Tibial artery (tissue), 4 donors: ENCODE measurements around the gene NLGN1.

Experiments
- DNase-seq, 2 donors: peaks; one replicate each; pipeline ENCODE4 v3.0.0-alpha.2; 2019
- H3K27ac ChIP-seq, 2 donors: fragments of 200-600 bp; sonication (generic) in 1 of 2; 1 replicate in 1 of 2; 2 replicates in 1 of 2; pipeline ENCODE4 v1.5.1; 2018 to 2019; ENCODE audit warnings: mild to moderate bottlenecking in 1 of 2
- H3K27me3 ChIP-seq, 2 donors: fragments of 200-600 bp; sonication (generic) in 1 of 2; one replicate each; pipeline versions ENCODE4 v1.5.1 to v1.6.0; 2016 to 2019
- H3K36me3 ChIP-seq, 3 donors: fragments of 200-600 bp; sonication (generic) in 2 of 3; one replicate each; pipeline ENCODE4 v1.5.1; 2016 to 2019; ENCODE audit warnings: mild to moderate bottlenecking in 2 of 3
- H3K4me1 ChIP-seq, 4 donors: fragments of 200-600 bp; sonication (generic) in 2 of 4; 1 replicate in 3 of 4; 2 replicates in 1 of 4; pipeline ENCODE4 v1.5.1; 2016 to 2019
- H3K4me3 ChIP-seq, 2 donors: fragments of 200-600 bp; sonication (generic) in 1 of 2; 1 replicate in 1 of 2; 2 replicates in 1 of 2; pipeline ENCODE4 v1.5.1; 2018 to 2019; ENCODE audit warnings: mild to moderate bottlenecking in 2 of 2
- H3K9me3 ChIP-seq, 3 donors: fragments of 200-600 bp; sonication (generic) in 1 of 3; one replicate each; pipeline ENCODE4 v1.5.1; 2016 to 2019
- CTCF ChIP-seq, 2 experiments: fragments of 200-600 bp in 1 of 2; fragments of 450-650 bp in 1 of 2; IDR thresholded peaks; one replicate each; pipeline ENCODE4 v1.5.1; 2017 to 2019; ENCODE audit warnings: antibody characterized with exemption in 2 of 2, mild to moderate bottlenecking in 1 of 2, moderate library complexity in 1 of 2
- intact Hi-C: fragments of 100-400 bp; cut with DNase I; formaldehyde crosslinking; loops from one replicate; pipeline ENCODE4 v1.15.0; 2023; ENCODE audit warnings: low total_unique reads

NLGN1 gene

DNA sequence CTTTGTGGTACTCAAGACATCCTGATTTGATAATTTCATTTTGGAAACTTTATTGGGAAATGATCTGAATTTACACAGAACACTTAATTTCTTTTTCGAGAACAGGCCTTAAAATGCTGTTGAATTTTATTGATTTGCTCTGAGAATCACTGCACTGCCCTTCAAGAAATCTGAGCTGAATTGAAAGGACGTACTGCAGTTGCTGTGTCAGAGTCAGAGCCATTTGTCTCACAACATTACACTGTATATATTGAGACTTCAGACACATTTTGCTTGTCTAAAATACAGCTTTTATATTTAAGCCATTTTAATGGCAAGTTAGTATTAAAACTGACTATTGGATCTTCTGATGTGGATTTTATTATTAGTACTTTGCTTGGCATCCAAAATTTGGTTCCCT lies 504.1 kb downstream of the NLGN1 start:
- no peak overlapping the region for H3K27ac ChIP-seq
- no peak for DNase-seq
- H3K36me3 ChIP-seq, result no peaks in the 10 kb centered on the region
- TF ChIP-seq CTCF (IDR thresholded peaks at IDR 0.05), result no peak
- intact Hi-C loops, result no loop called here
- no peak overlapping the region for H3K4me3 ChIP-seq
- no peaks in the 10 kb centered on the region for H3K4me1 ChIP-seq
- H3K27me3 ChIP-seq, result no peaks in the 10 kb centered on the region
- H3K9me3 ChIP-seq, result no peaks in the 10 kb centered on the region

- intact Hi-C loops, result no loop called here
- H3K4me1 ChIP-seq, result no peaks in the 10 kb centered on the region
- DNase-seq, result no peak
- no peak overlapping the region for H3K4me3 ChIP-seq
- no peaks in the 10 kb centered on the region for H3K27me3 ChIP-seq
- no peak for TF ChIP-seq CTCF (IDR thresholded peaks at IDR 0.05)
- no peaks in the 10 kb centered on the region for H3K9me3 ChIP-seq
- no peaks in the 10 kb centered on the region for H3K36me3 ChIP-seq
- H3K27ac ChIP-seq, result no peak overlapping the region
These were observed 504.9 kb downstream of the NLGN1 start for GRCh38 chr3:173902401-173902800.

- intact Hi-C loops, result no loop called here
These were observed 505.3 kb downstream of the NLGN1 start for GRCh38 chr3:173902871-173903270.

GRCh38 chr3:173905381-173905780 lies 507.8 kb downstream of the NLGN1 start:
- H3K27me3 ChIP-seq, result no peaks in the 10 kb centered on the region
- intact Hi-C loops, result no loop called here
- no peaks in the 10 kb centered on the region for H3K36me3 ChIP-seq
- H3K4me3 ChIP-seq, result no peak overlapping the region
- no peaks in the 10 kb centered on the region for H3K4me1 ChIP-seq
- H3K27ac ChIP-seq, result no peak overlapping the region
- DNase-seq, result no peak
- TF ChIP-seq CTCF (IDR thresholded peaks at IDR 0.05), result no peak
- no peaks in the 10 kb centered on the region for H3K9me3 ChIP-seq

More at GRCh38 chr3:173902871-173903270, 505.3 kb downstream of the NLGN1 start:
- DNase-seq, result no peak
- no peak overlapping the region for H3K27ac ChIP-seq
- no peaks in the 10 kb centered on the region for H3K4me1 ChIP-seq
- TF ChIP-seq CTCF (IDR thresholded peaks at IDR 0.05), result no peak
- H3K9me3 ChIP-seq, result no peaks in the 10 kb centered on the region
- H3K36me3 ChIP-seq, result no peaks in the 10 kb centered on the region
- H3K27me3 ChIP-seq, result no peaks in the 10 kb centered on the region
- no peak overlapping the region for H3K4me3 ChIP-seq

DNA sequence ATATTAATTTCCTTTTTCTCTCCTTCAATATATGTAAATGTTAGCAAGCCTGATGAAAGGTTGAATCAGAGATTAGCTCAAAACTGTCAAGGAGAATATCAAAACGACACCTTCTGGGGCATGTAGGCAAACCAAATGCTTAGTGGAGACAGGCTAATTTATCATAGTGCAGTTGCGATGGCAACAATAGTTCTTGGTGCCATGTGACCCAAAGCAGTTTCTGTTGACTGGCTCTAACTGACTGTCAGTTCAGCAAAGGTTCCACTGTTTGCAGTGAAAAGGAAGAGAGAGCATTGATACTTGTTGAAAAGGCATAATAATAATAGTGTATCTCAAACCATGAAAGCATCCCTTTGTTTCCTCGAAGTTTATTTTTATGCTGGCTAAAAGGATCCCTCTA lies 513.9 kb downstream of the NLGN1 start:
- Histone ChIP-seq H3K9me3 (no peaks in the 10 kb centered on the region), H3K27me3 (no peaks in the 10 kb centered on the region), H3K27ac (no peak overlapping the region), H3K4me1 (peaks cover 0 to 4% (median 0%) of the 10 kb centered on the region in 4 donors), H3K36me3 (no peaks in the 10 kb centered on the region), H3K4me3 (no peak overlapping the region)
- no peak for DNase-seq
- intact Hi-C loops, result no loop called here
- TF ChIP-seq CTCF (IDR thresholded peaks at IDR 0.05), result no peak

- no peaks in the 10 kb centered on the region for H3K27me3 ChIP-seq
These were observed 514.6 kb downstream of the NLGN1 start for GRCh38 chr3:173912126-173912525.

More at GRCh38 chr3:173912126-173912525, 514.6 kb downstream of the NLGN1 start:
- no peak for DNase-seq
- Histone ChIP-seq H3K9me3 (no peaks in the 10 kb centered on the region), H3K27ac (no peak overlapping the region), H3K4me1 (peaks cover 0 to 4% (median 0%) of the 10 kb centered on the region in 4 donors), H3K36me3 (no peaks in the 10 kb centered on the region), H3K4me3 (no peak overlapping the region)
- intact Hi-C loops, result no loop called here
- TF ChIP-seq CTCF (IDR thresholded peaks at IDR 0.05), result no peak
